MM.1S (cell line): ENCODE results near the gene PPP1R1C.

Experiments
- DNase-seq: peaks from one replicate; pipeline ENCODE4 v3.0.0-alpha.2; 2015
- H2AFZ ChIP-seq: fragments of 300-600 bp; sonication (generic); 2 replicates; pipeline ENCODE4 v1.6.0; 2016; ENCODE audit warnings: antibody characterized with exemption, low read length
- H3F3A ChIP-seq: fragments of 300-600 bp; sonication (generic); 2 replicates; pipeline ENCODE4 v1.6.1; 2016; ENCODE audit warnings: mild to moderate bottlenecking, antibody characterized with exemption, low read length, moderate library complexity, mixed read lengths; ENCODE audit not compliant: insufficient read depth
- H3K27ac ChIP-seq: fragments of 300-600 bp; sonication (generic); 2 replicates; pipeline ENCODE4 v1.5.1; 2016; ENCODE audit warnings: mild to moderate bottlenecking, low read length
- H3K27me3 ChIP-seq: fragments of 300-600 bp; sonication (generic); replicated peaks from 2 replicates; pipeline ENCODE4 v1.6.0; 2016; ENCODE audit warnings: low read length; ENCODE audit not compliant: insufficient read depth
- H3K36me3 ChIP-seq: fragments of 300-600 bp; sonication (generic); replicated peaks from 2 replicates; pipeline ENCODE4 v1.6.1; 2016; ENCODE audit warnings: mild to moderate bottlenecking, low read length, mixed read lengths; ENCODE audit not compliant: insufficient read depth
- H3K4me1 ChIP-seq: fragments of 300-600 bp; sonication (generic); 2 replicates; pipeline ENCODE4 v1.6.1; 2016; ENCODE audit warnings: low read length, mixed read lengths
- H3K4me2 ChIP-seq: fragments of 300-600 bp; sonication (generic); 2 replicates; pipeline ENCODE4 v1.6.0; 2016; ENCODE audit warnings: low read depth, low read length
- H3K4me3 ChIP-seq: fragments of 300-600 bp; sonication (generic); 2 replicates; pipeline ENCODE4 v1.5.1; 2016; ENCODE audit warnings: low read length, mixed read lengths
- H3K79me2 ChIP-seq: fragments of 300-600 bp; sonication (generic); 2 replicates; pipeline ENCODE4 v1.6.1; 2016; ENCODE audit warnings: mixed run types, low read length, mixed read lengths
- H3K9ac ChIP-seq: fragments of 300-600 bp; sonication (generic); 2 replicates; pipeline ENCODE4 v1.6.1; 2016; ENCODE audit warnings: low read length, mixed read lengths
- H3K9me2 ChIP-seq: fragments of 300-600 bp; sonication (generic); replicated peaks from 2 replicates; pipeline ENCODE4 v1.6.1; 2016; ENCODE audit warnings: mild to moderate bottlenecking, low read length, mixed read lengths; ENCODE audit not compliant: insufficient read depth
- H3K9me3 ChIP-seq: fragments of 300-600 bp; sonication (generic); replicated peaks from 2 replicates; pipeline ENCODE4 v1.6.1; 2016; ENCODE audit warnings: mild to moderate bottlenecking, low read length, mixed read lengths; ENCODE audit not compliant: insufficient read depth
- H4K20me1 ChIP-seq: fragments of 300-600 bp; sonication (generic); 2 replicates; pipeline ENCODE4 v1.6.1; 2016; ENCODE audit warnings: mild to moderate bottlenecking, low read length, moderate library complexity, mixed read lengths; ENCODE audit not compliant: insufficient read depth
- CTCF ChIP-seq: fragments of 300-600 bp; sonication (generic); IDR thresholded peaks from 2 replicates; pipeline ENCODE4 v1.5.1; 2016; ENCODE audit warnings: antibody characterized with exemption, low read length, mixed read lengths
- EZH2 ChIP-seq: fragments of 300-600 bp; sonication (generic); optimal IDR thresholded peaks from 2 replicates; pipeline ENCODE3; 2017; ENCODE audit warnings: low read depth, mild to moderate bottlenecking, antibody characterized with exemption, low read length, mixed read lengths
- EZH2phosphoT487 ChIP-seq: fragments of 300-600 bp; sonication (generic); IDR thresholded peaks from 2 replicates; pipeline ENCODE4 v1.6.1; 2018; ENCODE audit warnings: antibody characterized with exemption, low read length

PPP1R1C gene

GRCh38 chr2:181985632-181986205 lies at the start of gene PPP1R1C:
PPP1R1C (plus strand) TSS chr2:181985853; CDS start chr2:181986111, 258 bp downstream.
- Histone ChIP-seq H3K27me3 (no peaks in the 10 kb centered on the region), H3K4me1 (0 out of 2 replicates have a peak, but pooled peaks cover 2% of the 10 kb centered on the region), H3K4me2 (peak within 1 kb of the TSS; percentile 14; the same call in 1 of the 2 replicates), H3K9me3 (no peaks in the 10 kb centered on the region), H3K9me2 (no peaks in the 10 kb centered on the region), H3K27ac (no peak within 1 kb of the TSS), H3F3A (no peaks in the 10 kb centered on the region; the same call in 1 of the 2 replicates), H3K9ac (no peak within 1 kb of the TSS), H4K20me1 (no peaks in the 10 kb centered on the region), H3K79me2 (no peaks in the 10 kb centered on the region), H3K36me3 (no peaks in the 10 kb centered on the region), H3K4me3 (no peak within 1 kb of the TSS), H2AFZ (peak within 1 kb of the TSS; percentile 40; the same call in 1 of the 2 replicates)
- DNase-seq, result no peak
- no peak for TF ChIP-seq EZH2phosphoT487
- no peak for TF ChIP-seq EZH2

- H3K9ac ChIP-seq, result no peak overlapping the region
- H3K9me2 ChIP-seq, result no peaks in the 10 kb centered on the region
- no peaks in the 10 kb centered on the region for H3K9me3 ChIP-seq
- H3K79me2 ChIP-seq, result no peaks in the 10 kb centered on the region
- no peaks in the 10 kb centered on the region for H3K27me3 ChIP-seq
- no peaks in the 10 kb centered on the region for H3F3A ChIP-seq
- H2AFZ ChIP-seq, result no peak overlapping the region
- H4K20me1 ChIP-seq, result no peaks in the 10 kb centered on the region
- TF ChIP-seq CTCF, result no peak
- TF ChIP-seq EZH2, result no peak
- TF ChIP-seq EZH2phosphoT487, result no peak
- no peak overlapping the region for H3K4me3 ChIP-seq
- H3K4me2 ChIP-seq, result no peak overlapping the region
- DNase-seq, result no peak
- H3K4me1 ChIP-seq, result no peaks in the 10 kb centered on the region
- no peaks in the 10 kb centered on the region for H3K36me3 ChIP-seq
- no peak overlapping the region for H3K27ac ChIP-seq
Observed at GRCh38 chr2:181937473-181937872, 48.2 kb upstream of the PPP1R1C start.

GRCh38 chr2:181943411-181944124 lies 42.1 kb upstream of the PPP1R1C start:
- no peak for DNase-seq
- Histone ChIP-seq H3K4me1 (no peaks in the 10 kb centered on the region), H3K9ac (no peak overlapping the region), H3K9me2 (no peaks in the 10 kb centered on the region), H3K79me2 (no peaks in the 10 kb centered on the region), H3K27ac (no peak overlapping the region), H3F3A (no peaks in the 10 kb centered on the region), H3K27me3 (no peaks in the 10 kb centered on the region), H3K36me3 (no peaks in the 10 kb centered on the region), H4K20me1 (no peaks in the 10 kb centered on the region), H3K9me3 (no peaks in the 10 kb centered on the region), H3K4me3 (no peak overlapping the region), H2AFZ (no peak overlapping the region), H3K4me2 (no peak overlapping the region)
- TF ChIP-seq CTCF (no peak), EZH2 (no peak), EZH2phosphoT487 (no peak)
